Activated CD4-positive, CD25-positive, alpha-beta regulatory T cell treated with anti-CD3 and anti-CD28 coated beads, Interleukin-2, amount 50 U/mL, for 24 hours (primary cell): Measurements from ENCODE around the gene DISC1.
"Not testable (repeated sequence)": the region's sequence is repeated elsewhere in the genome, so short reads cannot be mapped to it uniquely, and the experiment has no call there.

Experiments used
- ATAC-seq, 2 donors: fragments of 150-1000 bp; cut with Tn5 transposase; one replicate each; pipeline ENCODE4 v1.10.0; 2021; ENCODE audit warnings: mild to moderate bottlenecking in 1 of 2, moderate library complexity in 1 of 2

Gene DISC1

GRCh38 chr1:231705806-231706760 is 79.5 kb downstream of the DISC1 start:
- ATAC-seq = no peak

GRCh38 chr1:231706934-231707333 is 80.3 kb downstream of the DISC1 start:
- no peak for ATAC-seq

DNA sequence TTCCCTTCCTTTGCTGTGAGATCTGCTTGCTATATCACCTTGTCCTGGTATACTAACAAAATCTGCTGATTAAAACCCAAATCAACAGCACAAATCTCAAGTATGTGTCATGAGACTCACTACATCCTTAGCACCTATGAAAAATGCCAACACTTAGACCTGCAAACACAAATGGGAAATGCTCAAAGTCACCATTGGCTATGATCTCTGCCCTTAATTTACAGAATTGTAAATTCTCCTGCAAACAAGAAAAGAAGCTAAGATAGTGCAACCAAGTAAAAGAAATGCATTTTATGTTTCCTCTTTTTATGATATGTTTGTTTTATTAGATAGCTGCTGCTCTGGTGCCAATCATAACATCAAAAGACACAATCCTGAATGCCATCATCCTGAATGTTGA is 80.8 kb downstream of the DISC1 start:
- ATAC-seq = no peak

DNA sequence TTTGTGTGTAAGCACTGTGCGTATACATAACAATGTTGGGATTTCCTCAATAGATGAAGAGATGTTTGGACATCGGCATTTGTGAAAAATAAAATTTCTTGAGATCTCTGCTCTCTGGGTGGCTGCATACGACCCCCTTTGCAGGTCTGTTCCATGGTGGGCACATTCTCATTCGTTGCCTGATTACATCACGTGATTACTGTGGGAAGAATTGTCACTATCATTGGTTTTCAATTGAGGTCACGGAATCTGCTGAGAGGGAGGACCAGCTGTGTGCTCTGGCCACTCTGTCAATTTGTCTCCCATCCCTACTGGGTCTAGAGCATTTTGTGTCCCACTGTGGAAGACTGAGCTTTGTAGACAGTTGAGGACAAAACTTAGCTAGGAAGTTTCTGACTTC is 81.8 kb downstream of the DISC1 start:
- ATAC-seq = no peak

DNA sequence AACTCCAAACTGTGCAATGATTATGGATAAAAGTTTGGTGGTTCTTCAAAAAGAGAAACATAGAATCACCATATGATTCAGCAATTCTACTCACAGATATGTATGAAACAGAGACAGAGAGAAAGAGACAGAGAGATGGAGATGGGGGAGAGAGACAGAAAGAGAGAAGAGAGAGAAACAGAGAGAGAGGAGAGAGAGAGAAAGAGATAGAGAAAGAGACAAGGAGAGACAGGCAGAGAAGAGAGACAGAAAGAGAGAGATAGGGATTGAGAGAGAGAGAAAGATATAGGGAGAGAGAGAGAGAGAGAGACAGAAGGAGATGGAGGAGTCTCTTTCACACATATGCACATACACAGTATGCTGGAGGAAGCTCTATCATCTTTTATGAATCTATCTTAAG is 87.8 kb downstream of the DISC1 start:
- ATAC-seq = no peak

GRCh38 chr1:231715816-231716722 is 89.5 kb downstream of the DISC1 start:
- no peak for ATAC-seq

DNA sequence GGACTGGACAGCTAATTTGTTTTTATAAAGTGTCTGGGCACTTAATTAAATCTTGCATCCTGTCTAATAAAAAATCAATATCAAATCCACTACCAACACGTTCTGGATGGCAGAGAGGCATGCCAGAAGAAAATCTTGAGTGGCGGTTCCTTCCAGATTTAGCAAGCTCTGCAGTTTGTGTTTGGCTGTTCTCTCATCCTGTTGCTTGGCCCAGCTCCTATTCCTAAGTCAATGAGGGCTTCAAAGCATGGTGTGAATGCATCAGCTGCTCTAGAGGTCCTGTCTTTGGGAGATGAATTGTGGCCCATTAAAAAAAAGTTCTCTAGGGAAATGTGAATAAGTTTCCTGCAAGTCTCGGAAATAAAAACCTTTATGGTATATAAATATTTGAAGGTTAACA is 90.3 kb downstream of the DISC1 start:
- no peak for ATAC-seq

GRCh38 chr1:231719485-231720183 is 93.0 kb downstream of the DISC1 start:
- ATAC-seq = no peak

DNA sequence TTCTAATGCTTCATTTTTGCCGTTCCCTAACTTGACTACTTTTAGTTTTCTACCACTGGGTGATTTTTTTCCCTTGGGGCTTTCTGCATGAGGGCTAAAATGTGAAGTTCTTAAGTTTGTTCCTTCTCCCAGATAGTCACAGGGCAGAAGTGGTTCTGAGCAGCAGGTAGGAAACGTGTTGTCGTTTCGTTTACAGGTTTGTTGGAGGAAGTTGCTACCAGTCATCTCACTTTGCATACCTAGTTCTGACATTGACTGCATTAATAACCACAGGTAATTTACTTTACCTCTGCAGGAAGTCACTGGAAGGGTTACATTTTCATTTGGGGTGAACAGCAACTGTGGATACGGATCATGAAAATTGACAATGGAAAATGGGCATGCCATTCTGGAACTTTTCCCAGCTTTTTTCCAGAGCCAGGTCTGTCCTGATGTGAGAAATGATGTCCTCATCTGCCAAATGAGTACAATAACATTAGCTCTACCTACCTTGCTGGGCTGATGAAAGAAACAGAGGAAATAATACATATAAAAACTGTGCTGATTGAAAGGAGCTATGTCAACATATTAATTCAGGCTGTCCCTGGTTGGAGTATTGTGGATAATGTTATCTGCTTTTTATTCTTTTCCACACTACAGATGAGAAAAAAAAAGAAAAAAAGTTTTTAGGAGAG is 94.2 kb downstream of the DISC1 start:
- ATAC-seq = no peak

DNA sequence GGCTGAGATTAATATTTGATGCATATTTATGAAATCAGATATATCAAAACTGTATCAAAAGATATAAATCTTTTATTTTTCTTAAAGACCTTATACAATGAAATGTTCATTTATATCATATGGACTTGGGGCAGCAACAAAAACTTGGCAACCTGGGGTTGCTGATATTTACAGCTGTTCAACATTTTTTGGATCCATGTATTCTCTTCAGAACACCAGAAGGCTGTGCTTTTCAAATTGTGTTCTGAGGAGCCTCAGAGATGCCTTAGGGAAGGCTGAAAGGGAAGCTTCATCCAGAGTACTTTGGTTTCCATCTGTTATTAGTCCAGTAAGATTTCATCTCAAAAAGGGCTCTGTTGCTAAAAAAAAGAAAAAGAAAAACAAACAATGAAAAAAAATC is 94.8 kb downstream of the DISC1 start:
- no peak for ATAC-seq

DNA sequence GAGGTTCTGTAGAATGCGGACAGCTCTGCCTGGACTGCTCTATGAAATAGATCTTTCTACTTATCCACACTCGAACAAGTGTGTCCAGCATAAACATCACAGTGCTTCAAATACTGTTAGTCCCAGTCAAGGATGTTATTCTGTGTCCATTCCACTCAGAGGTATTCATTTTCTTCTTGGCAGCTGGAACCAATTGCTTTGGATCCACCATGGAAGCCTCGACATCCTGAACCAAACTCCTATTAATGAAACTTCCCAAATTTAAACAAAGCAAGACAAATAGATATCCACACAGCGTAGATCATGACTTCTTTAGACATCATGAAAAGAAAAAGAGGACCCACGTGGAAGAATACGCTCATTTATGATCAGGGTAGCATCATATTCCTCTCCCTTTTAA is 95.8 kb downstream of the DISC1 start:
- ATAC-seq = no peak

- ATAC-seq = no peak
These were observed 96.6 kb downstream of the DISC1 start for GRCh38 chr1:231723146-231723545.

GRCh38 chr1:231724041-231724440 is 97.5 kb downstream of the DISC1 start:
- ATAC-seq = no peak

- ATAC-seq = no peak
These were observed 98.5 kb downstream of the DISC1 start for GRCh38 chr1:231724876-231725647.

DNA sequence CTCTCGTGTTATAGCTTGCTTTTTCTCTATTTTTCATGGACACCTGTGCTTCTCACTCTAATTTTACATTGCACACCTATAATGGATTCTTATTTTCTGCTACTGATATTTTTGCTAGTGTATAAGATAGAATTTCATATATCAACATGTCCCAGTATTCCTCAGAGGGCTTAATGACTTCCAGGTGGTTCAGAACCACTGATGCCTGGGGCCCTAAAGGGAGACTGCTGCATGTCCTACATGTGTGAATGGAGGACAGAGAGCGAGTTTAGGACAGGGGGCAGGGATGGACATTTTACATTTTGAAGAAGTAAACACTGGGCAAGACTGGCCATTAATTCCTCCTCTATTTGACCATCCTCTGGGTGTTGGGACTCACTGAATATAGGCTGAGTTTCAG is 100.6 kb downstream of the DISC1 start:
- no peak for ATAC-seq

DNA sequence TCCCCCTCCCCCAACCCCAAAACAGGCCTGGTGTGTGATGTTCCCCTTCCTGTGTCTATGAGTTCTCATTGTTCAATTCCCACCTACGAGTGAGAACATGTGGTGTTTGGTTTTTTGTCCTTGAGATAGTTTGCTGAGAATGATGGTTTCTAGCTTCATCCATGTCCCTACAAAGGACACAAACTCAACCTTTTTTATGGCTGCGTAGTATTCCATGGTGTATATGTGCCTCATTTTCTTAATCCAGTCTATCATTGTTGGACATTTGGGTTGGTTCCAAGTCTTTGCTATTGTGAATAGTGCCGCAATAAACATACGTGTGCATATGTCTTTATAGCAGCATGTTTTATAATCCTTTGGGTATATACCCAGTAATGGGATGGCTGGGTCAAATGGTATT is 102.4 kb downstream of the DISC1 start:
- not testable (repeated sequence) for ATAC-seq

DNA sequence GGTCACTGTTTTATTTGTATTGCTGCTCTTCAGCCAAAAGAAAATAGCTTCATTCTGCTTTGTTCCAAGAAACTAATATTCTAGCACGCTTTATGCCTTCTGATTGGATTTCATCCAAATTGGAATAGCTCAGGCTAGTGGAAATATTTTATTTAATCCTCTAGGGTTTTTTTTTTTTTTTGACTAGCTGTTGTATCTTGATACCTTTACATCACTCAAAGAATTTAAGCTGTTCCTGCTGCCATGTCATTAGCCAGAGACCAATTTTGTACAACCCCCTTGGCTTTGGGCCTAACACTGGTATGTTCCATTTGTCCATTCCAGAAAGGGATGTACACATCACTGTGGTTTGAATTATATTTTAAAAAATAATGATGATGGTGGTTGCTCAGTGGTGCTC is 103.0 kb downstream of the DISC1 start:
- no peak for ATAC-seq

- ATAC-seq = no peak
These were observed 104.7 kb downstream of the DISC1 start for GRCh38 chr1:231731268-231731667.

GRCh38 chr1:231733063-231733462 is 106.5 kb downstream of the DISC1 start:
- no peak for ATAC-seq

DNA sequence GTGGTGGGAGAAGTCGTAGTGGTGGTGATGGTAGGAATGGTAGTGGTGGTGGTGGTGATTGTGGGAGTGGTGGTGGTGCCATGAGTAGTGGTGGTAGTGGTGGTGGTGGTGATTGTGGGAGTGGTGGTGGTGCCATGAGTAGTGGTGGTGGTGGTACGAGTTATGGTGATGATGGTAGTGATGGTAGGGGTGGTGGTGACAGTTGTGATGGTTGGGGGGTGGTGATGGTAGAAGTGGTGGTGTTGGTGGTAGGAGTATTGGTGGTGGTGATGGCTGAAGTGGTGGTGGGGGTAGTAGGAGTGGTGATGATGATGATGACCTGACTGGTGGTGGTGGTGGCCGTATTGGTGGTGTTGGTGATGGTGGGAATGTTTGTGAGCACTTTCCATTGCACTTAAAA is 107.1 kb downstream of the DISC1 start:
- no peak for ATAC-seq

- ATAC-seq = no peak
These were observed 107.8 kb downstream of the DISC1 start for GRCh38 chr1:231734417-231734816.

DNA sequence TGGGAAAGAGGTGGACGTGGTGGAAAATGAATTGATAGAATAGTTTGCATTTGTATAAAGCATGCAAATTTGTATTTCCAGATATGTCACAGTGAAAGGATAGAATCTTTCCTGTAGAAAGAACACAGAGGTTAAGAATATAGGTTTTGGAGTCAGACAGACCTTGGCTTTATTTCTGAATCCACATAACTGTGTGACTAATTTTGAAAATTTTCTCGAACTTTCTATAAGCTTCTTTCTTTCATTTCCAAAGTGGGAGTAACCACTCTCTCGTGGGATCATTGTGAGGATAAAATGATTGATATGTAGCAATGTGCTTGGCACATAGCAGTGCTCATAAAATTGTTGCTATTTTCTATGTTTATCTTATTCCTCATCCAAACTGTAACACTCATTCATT is 108.8 kb downstream of the DISC1 start:
- ATAC-seq = no peak
